ENCODE measurements around the gene CPOX.

- no peak for TF ChIP-seq CTCF (IDR thresholded peaks at IDR 0.05)
- TF ChIP-seq POLR2A (IDR thresholded peaks at IDR 0.05) = no peak
These were observed 19.2 kb upstream of the CPOX start for GRCh38 chr3:98612587-98612986.

Data from heart left ventricle (tissue), 13 donors.